ENCODE results near the gene PBX2. TPM values are rescaled to one million over a fixed set of nuclear protein-coding genes. Genes with fewer than 3 reads are reported as not detected.
A peak's percentile ranks its signal among the peaks of the same experiment; 100 is the strongest.

The PBX2 gene
- total and polyA plus RNA-seq, 8 donors, result 20.4 to 56.3 (median 29.8) TPM

DNA sequence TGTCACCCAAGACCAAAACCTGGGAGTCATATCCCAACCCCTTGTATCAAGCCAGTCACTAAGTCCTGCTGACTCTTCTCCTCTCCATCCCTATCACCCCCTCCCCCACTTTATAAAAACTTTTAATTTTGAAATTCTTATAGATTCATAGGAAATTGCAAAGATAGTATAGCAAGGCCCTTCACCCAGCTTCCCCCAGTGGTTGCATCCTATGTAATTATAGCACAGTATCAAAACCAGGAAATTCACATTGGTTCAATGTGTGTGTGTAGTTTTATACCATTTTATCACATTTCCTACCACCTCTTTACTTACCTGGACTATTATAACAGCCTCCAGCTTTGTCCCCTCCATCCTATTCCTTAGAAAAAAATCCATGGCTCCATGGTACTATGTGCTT lies 31.9 kb downstream of the PBX2 start:
- Histone ChIP-seq H3K36me3 (peaks cover 0 to 4% (median 0%) of the 10 kb centered on the region in 3 donors), H3K4me3 (no peak overlapping the region), H3K4me1 (peaks cover 0 to 5% (median 4%) of the 10 kb centered on the region in 3 donors), H3K27ac (no peak overlapping the region), H3K27me3 (no peaks in the 10 kb centered on the region), H3K9me3 (no peaks in the 10 kb centered on the region)
- no peak for FAIRE-seq
- no peak for DNase-seq
- no peak for ATAC-seq
- TF ChIP-seq, protein P1, sequence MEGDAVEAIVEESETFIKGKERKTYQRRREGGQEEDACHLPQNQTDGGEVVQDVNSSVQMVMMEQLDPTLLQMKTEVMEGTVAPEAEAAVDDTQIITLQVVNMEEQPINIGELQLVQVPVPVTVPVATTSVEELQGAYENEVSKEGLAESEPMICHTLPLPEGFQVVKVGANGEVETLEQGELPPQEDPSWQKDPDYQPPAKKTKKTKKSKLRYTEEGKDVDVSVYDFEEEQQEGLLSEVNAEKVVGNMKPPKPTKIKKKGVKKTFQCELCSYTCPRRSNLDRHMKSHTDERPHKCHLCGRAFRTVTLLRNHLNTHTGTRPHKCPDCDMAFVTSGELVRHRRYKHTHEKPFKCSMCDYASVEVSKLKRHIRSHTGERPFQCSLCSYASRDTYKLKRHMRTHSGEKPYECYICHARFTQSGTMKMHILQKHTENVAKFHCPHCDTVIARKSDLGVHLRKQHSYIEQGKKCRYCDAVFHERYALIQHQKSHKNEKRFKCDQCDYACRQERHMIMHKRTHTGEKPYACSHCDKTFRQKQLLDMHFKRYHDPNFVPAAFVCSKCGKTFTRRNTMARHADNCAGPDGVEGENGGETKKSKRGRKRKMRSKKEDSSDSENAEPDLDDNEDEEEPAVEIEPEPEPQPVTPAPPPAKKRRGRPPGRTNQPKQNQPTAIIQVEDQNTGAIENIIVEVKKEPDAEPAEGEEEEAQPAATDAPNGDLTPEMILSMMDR (IDR thresholded peaks at IDR 0.05), result no peak
- intact Hi-C loops (cut with DNase I), result no loop called here

DNA sequence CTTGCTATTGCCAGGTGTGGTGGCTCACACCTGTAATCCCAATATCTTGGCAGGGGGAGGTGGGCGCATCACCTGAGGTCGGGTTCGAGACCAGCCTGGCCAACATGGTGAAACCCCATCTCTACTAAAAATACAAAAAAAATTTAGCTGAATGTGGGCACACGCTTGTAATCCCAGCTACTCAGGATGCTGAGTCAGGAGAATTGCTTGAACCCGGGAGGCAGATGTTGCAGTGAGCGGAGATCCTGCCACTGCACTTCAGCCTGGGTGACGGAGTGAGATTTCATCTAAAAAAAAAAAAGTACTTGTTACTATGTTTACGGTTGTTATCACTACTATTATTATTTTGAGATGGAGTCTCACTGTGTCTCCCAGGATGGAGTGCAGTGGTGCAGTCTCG lies 33.1 kb downstream of the PBX2 start:
- no peak overlapping the region for H3K27ac ChIP-seq
- TF ChIP-seq, protein P1 (IDR thresholded peaks at IDR 0.05), result no peak
- no peaks in the 10 kb centered on the region for H3K9me3 ChIP-seq
- DNase-seq (no peak), FAIRE-seq (no peak), ATAC-seq (no peak)
- 89 to 91% methylated on average over 9 of the region's 9 CpGs for WGBS, 2 donors
- intact Hi-C loops (cut with DNase I), result no loop called here
- peaks cover 0 to 4% (median 0%) of the 10 kb centered on the region in 3 donors for H3K36me3 ChIP-seq
- no peaks in the 10 kb centered on the region for H3K27me3 ChIP-seq
- H3K4me1 ChIP-seq, result peaks cover 0 to 5% (median 4%) of the 10 kb centered on the region in 3 donors
- no peak overlapping the region for H3K4me3 ChIP-seq

DNA sequence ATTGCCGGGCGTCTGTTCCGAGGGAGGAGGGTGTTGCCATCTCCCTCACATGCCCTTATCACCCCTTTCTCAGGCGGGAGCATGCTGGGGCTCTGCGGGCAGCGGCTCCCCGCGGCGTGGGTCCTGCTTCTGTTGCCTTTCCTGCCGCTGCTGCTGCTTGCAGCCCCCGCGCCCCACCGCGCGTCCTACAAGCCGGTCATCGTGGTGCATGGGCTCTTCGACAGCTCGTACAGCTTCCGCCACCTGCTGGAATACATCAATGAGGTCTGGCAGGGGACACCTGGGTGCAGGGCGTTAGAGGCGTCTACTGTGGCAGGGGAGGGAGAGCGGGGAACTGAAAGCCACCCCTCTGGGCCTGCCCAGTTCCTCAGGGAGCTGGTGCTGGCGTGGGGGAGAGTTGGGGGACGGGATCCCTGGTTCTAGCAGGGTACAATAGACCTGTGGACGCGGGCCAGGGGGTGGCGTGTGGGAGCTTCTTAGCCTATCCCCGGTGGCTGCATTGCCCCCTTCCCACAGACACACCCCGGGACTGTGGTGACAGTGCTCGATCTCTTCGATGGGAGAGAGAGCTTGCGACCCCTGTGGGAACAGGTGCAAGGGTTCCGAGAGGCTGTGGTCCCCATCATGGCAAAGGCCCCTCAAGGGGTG lies 35.4 kb downstream of the PBX2 start:
- WGBS, 2 donors, result 3 to 5% methylated on average over 28 to 34 of the region's 34 CpGs
- peak overlapping the region; percentile 59 to 79 (median 66) for H3K4me3 ChIP-seq
- H3K36me3 ChIP-seq, result peaks cover 0 to 4% (median 0%) of the 10 kb centered on the region in 3 donors
- TF ChIP-seq, protein P1 (IDR thresholded peaks at IDR 0.05), result peak; percentile 9 to 47 (median 32)
- ATAC-seq (peak; percentile 84 to 92 (median 90)), DNase-seq (peak; percentile 68 to 88 (median 75)), FAIRE-seq (no peak)
- intact Hi-C loops (cut with DNase I), result no loop called here
- no peaks in the 10 kb centered on the region for H3K27me3 ChIP-seq
- no peaks in the 10 kb centered on the region for H3K9me3 ChIP-seq
- H3K27ac ChIP-seq, result peak overlapping the region; percentile 62 to 76 (median 72)
- peaks cover 0 to 5% (median 4%) of the 10 kb centered on the region in 3 donors for H3K4me1 ChIP-seq

DNA sequence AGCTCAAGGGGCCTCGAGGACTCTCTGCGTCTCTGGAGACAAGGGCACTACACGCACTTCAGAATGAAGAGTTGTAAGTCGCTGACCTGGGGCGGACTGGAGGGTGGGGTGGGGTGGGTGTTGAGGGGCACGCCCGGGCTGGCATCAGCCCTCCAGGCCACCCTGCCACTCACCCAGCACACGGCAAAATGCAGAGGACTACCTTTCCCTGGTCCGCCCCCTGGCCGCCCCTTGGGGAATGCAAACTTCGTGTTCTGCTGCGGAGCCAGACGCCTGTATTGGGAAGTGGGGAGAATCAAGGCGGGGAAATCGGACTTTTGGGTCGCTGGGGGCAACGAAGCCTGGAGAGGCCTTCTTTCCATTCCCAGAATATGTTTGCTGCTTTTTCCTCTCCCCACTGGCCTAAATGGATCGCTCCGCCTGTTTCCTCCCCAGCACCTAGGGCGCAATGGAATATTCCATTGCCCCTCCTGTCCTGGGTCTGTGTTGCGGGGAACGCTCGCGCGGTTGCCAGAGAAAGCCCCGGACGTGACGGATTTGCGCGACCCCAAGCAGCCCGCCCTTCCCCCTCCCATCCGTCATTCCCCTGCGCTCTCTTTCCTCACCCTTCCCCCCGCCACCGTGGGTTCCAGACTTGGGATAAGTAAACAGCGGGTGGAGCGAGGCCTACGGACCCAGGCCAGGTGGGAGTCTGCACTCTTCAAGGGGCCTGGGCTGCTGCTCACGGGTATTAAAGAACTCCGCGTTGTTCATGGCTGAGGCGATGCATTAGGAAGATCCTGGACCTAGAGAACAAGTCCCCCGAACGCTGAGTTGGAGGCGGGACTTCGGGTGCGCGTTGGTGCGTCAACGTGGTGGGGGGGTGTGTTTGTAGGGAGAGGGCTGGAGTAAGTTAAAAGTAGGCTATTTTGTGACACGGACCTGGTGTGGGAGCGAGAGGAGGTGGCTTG lies 36.2 kb downstream of the PBX2 start, which contains the start of gene PPT2:
PPT2 (plus strand) TSS at position 578 of the 950 bp plus-strand sequence. CDS start 454 bp downstream, outside the sequence.
- intact Hi-C loops (cut with DNase I), result no loop called here
- DNase-seq (peak; percentile 70 to 85 (median 75)), FAIRE-seq (no peak), ATAC-seq (peak; percentile 80 to 86 (median 84))
- TF ChIP-seq, protein P1 (IDR thresholded peaks at IDR 0.05), result no peak
- peak within 1 kb of the TSS; percentile 62 to 76 (median 72) for H3K27ac ChIP-seq
- H3K27me3 ChIP-seq, result no peaks in the 10 kb centered on the region
- H3K9me3 ChIP-seq, result no peaks in the 10 kb centered on the region
- H3K4me3 ChIP-seq, result peak within 1 kb of the TSS; percentile 59 to 79 (median 66)
- H3K36me3 ChIP-seq, result peaks cover 0 to 4% (median 0%) of the 10 kb centered on the region in 3 donors
- WGBS, 2 donors, result 2% methylated on average over 52 of the region's 52 CpGs
- H3K4me1 ChIP-seq, result peaks cover 0 to 5% (median 4%) of the 10 kb centered on the region in 3 donors
